GM12892 (cell line): ENCODE measurements around the gene THOC2.
A peak's percentile ranks its signal among the peaks of the same experiment; 100 is the strongest.

Experiments used
- DNase-seq: peaks from one replicate; pipeline ENCODE4 v3.0.0; 2011; ENCODE audit not compliant: insufficient read length
- FAIRE-seq: peaks from 2 replicates; lab custom pipeline; 2011; peaks lifted over from hg19 to GRCh38; lab: Jason Lieb, UNC
- POLR2A ChIP-seq: IDR thresholded peaks from 2 replicates; pipeline ENCODE4 v1.6.1; 2011; ENCODE audit warnings: low read depth, low read length, control low read depth
- POLR2AphosphoS5 ChIP-seq: IDR thresholded peaks from 2 replicates; pipeline ENCODE4 v1.6.1; 2011; ENCODE audit warnings: low read depth, low read length, control low read depth
- TAF1 ChIP-seq: IDR thresholded peaks from 2 replicates; pipeline ENCODE4 v1.6.1; 2011; ENCODE audit warnings: low read depth, mild to moderate bottlenecking, control low read depth, low read length, borderline replicate concordance

THOC2 gene

GRCh38 chrX:123648028-123648810 is 84.6 kb downstream of the THOC2 start:
- no peak for FAIRE-seq
- DNase-seq = no peak

GRCh38 chrX:123647244-123647643 is 85.6 kb downstream of the THOC2 start:
- TF ChIP-seq POLR2AphosphoS5 (no peak), POLR2A (no peak), TAF1 (no peak)
- FAIRE-seq (no peak), DNase-seq (no peak)

More at GRCh38 chrX:123648028-123648810, 84.6 kb downstream of the THOC2 start:
- no peak for TF ChIP-seq POLR2A
- no peak for TF ChIP-seq TAF1
- TF ChIP-seq POLR2AphosphoS5 = no peak

- FAIRE-seq = no peak
- TF ChIP-seq POLR2A (no peak), POLR2AphosphoS5 (no peak), TAF1 (no peak)
- DNase-seq = no peak
Observed at GRCh38 chrX:123629502-123629901, 103.3 kb downstream of the THOC2 start.

GRCh38 chrX:123626962-123627361 is 105.9 kb downstream of the THOC2 start:
- TF ChIP-seq POLR2AphosphoS5 (no peak), POLR2A (no peak), TAF1 (no peak)
- DNase-seq = no peak
- no peak for FAIRE-seq

- FAIRE-seq (peak; percentile 30), DNase-seq (no peak)
- TF ChIP-seq POLR2A (no peak), TAF1 (no peak), POLR2AphosphoS5 (no peak)
Observed at GRCh38 chrX:123625952-123626351, 106.9 kb downstream of the THOC2 start.

GRCh38 chrX:123625477-123625876 is 107.4 kb downstream of the THOC2 start:
- FAIRE-seq (no peak), DNase-seq (no peak)
- TF ChIP-seq TAF1 (no peak), POLR2AphosphoS5 (no peak), POLR2A (no peak)

- DNase-seq = no peak
- no peak for TF ChIP-seq TAF1
- no peak for TF ChIP-seq POLR2AphosphoS5
- TF ChIP-seq POLR2A = no peak
- peak; percentile 58 for FAIRE-seq
Observed at GRCh38 chrX:123617007-123617406, 115.8 kb downstream of the THOC2 start.

- TF ChIP-seq TAF1 (no peak), POLR2AphosphoS5 (no peak), POLR2A (no peak)
- FAIRE-seq (no peak), DNase-seq (no peak)
Observed at GRCh38 chrX:123610915-123611314, 121.9 kb downstream of the THOC2 start.

- no peak for TF ChIP-seq TAF1
- TF ChIP-seq POLR2A = no peak
- TF ChIP-seq POLR2AphosphoS5 = no peak
- no peak for FAIRE-seq
- no peak for DNase-seq
Observed at GRCh38 chrX:123607806-123608205, 125.0 kb downstream of the THOC2 start.

GRCh38 chrX:123607270-123607669 is 125.6 kb downstream of the THOC2 start:
- DNase-seq = no peak
- no peak for FAIRE-seq
- TF ChIP-seq POLR2AphosphoS5 (no peak), POLR2A (no peak), TAF1 (no peak)

GRCh38 chrX:123603491-123603890 is 129.4 kb downstream of the THOC2 start:
- no peak for FAIRE-seq
- TF ChIP-seq TAF1 = no peak
- TF ChIP-seq POLR2AphosphoS5 = no peak
- TF ChIP-seq POLR2A = no peak
- DNase-seq = no peak

GRCh38 chrX:123601437-123601836 is 131.4 kb downstream of the THOC2 start:
- DNase-seq (no peak), FAIRE-seq (no peak)
- no peak for TF ChIP-seq POLR2A
- TF ChIP-seq TAF1 = no peak
- TF ChIP-seq POLR2AphosphoS5 = no peak

GRCh38 chrX:123600181-123600580 is 132.7 kb downstream of the THOC2 start:
- FAIRE-seq = no peak
- DNase-seq = no peak
- TF ChIP-seq POLR2AphosphoS5 = no peak
- no peak for TF ChIP-seq POLR2A
- TF ChIP-seq TAF1 = no peak
